Endodermal cell (in vitro differentiated cells): Measurements from ENCODE around the gene ANXA4. TPM values are rescaled to one million over a fixed set of nuclear protein-coding genes. Genes with fewer than 3 reads are reported as not detected.
A peak's percentile ranks its signal among the peaks of the same experiment; 100 is the strongest.

Experiments
- DNase-seq: peaks from one replicate; pipeline ENCODE4 v3.0.0-alpha.2; 2017
- H3K27ac ChIP-seq: 2 replicates; pipeline ENCODE4 v1.5.1; 2013; ENCODE audit warnings: mild to moderate bottlenecking, low read depth, low read length, moderate library complexity
- H3K27me3 ChIP-seq: 2 replicates; pipeline ENCODE4 v1.6.1; 2013; ENCODE audit warnings: mild to moderate bottlenecking, low read length, moderate library complexity; ENCODE audit not compliant: insufficient read depth, control insufficient read depth, poor library complexity, severe bottlenecking
- H3K36me3 ChIP-seq: 2 replicates; pipeline ENCODE4 v1.7.0; 2013; ENCODE audit warnings: mild to moderate bottlenecking, low read length, moderate library complexity; ENCODE audit not compliant: control insufficient read depth, insufficient read depth
- H3K4me1 ChIP-seq: one replicate; pipeline ENCODE4 v1.7.0; 2013; ENCODE audit warnings: low read length; ENCODE audit not compliant: control insufficient read depth, insufficient read depth
- H3K4me3 ChIP-seq: 2 replicates; pipeline ENCODE4 v1.5.1; 2013; ENCODE audit warnings: mild to moderate bottlenecking, low read length, moderate library complexity
- H3K9ac ChIP-seq: 2 replicates; pipeline ENCODE4 v1.6.1; 2013; ENCODE audit warnings: mild to moderate bottlenecking, low read length, moderate library complexity; ENCODE audit not compliant: poor library complexity, severe bottlenecking; ENCODE audit errors: extremely low read depth
- H3K9me3 ChIP-seq: 2 replicates; pipeline ENCODE4 v1.6.1; 2013; ENCODE audit warnings: mild to moderate bottlenecking, low read length, moderate library complexity; ENCODE audit not compliant: control insufficient read depth
- H3K27ac Mint-ChIP-seq: 2 replicates; pipeline ENCODE4 v1.8.0; 2020; ENCODE audit warnings: mixed read lengths
- H3K27me3 Mint-ChIP-seq: 2 replicates; pipeline ENCODE4 v1.8.0; 2021; ENCODE audit warnings: mild to moderate bottlenecking, mixed read lengths; ENCODE audit not compliant: insufficient read depth
- H3K36me3 Mint-ChIP-seq: 2 replicates; pipeline ENCODE4 v1.8.0; 2020; ENCODE audit warnings: low read depth, mixed read lengths
- H3K4me1 Mint-ChIP-seq: 2 replicates; pipeline ENCODE4 v1.8.0; 2020; ENCODE audit warnings: mixed read lengths
- H3K4me3 Mint-ChIP-seq: 2 replicates; pipeline ENCODE4 v1.8.0; 2020; ENCODE audit warnings: mild to moderate bottlenecking, moderate library complexity, mixed read lengths
- H3K9me3 Mint-ChIP-seq: 2 replicates; pipeline ENCODE4 v1.8.0; 2020; ENCODE audit warnings: mild to moderate bottlenecking, mixed read lengths
- CTCF ChIP-seq: fragments of 200-600 bp; sonication (generic); conservative IDR thresholded peaks from 2 replicates; pipeline ENCODE4 v1.5.0; 2021; ENCODE audit warnings: antibody characterized with exemption, mild to moderate bottlenecking
- WGBS, 2 experiments: methylation state at CpG; one replicate each; pipeline versions ENCODE4 v1.1.5 to v1.1.7; 2013; ENCODE audit warnings: missing lambda C conversion rate in 2 of 2, mixed read lengths in 1 of 2; ENCODE audit not compliant: insufficient coverage in 1 of 2, insufficient read length in 1 of 2; 5-methylcytosine and 5-hydroxymethylcytosine counted together
- total RNA-seq, 2 donors: library from RNA; stranded (reverse); fragmentation: NEBNext Ultra II Directional in 1 of 2; extraction: Animal tissue kit (Norgen Biotek cat#: 25700) in 1 of 2; gene quantifications; 2 replicates in 1 of 2; 3 replicates in 1 of 2; pipeline ENCODE4 v1.2.1, GENCODE V29; 2021

ANXA4 gene
- total RNA-seq, 2 donors from 2014 or later: 18.0 to 21.4 TPM

- H3K27me3 ChIP-seq: peaks cover 6% of the 10 kb centered on the region
- no peaks in the 10 kb centered on the region for H3K9me3 ChIP-seq
- H3K4me1 ChIP-seq: peaks cover 14% of the 10 kb centered on the region
- Mint-ChIP-seq H3K27ac (peak overlapping the region; percentile 80), H3K9me3 (no peaks in the 10 kb centered on the region), H3K4me1 (peaks cover 21% of the 10 kb centered on the region), H3K4me3 (no peak overlapping the region), H3K36me3 (peaks cover 53% of the 10 kb centered on the region), H3K27me3 (peaks cover 11% of the 10 kb centered on the region)
- DNase-seq: no peak
- H3K9ac ChIP-seq: no peak overlapping the region
- peaks cover 49% of the 10 kb centered on the region for H3K36me3 ChIP-seq
- no peak overlapping the region for H3K27ac ChIP-seq
- no peak overlapping the region for H3K4me3 ChIP-seq
- WGBS, 2 experiments: 81 to 96% methylated on average over 4 to 5 of the region's 7 CpGs
- no peak for TF ChIP-seq CTCF
Observed at GRCh38 chr2:69848186-69848790, 106.4 kb downstream of the ANXA4 start.

GRCh38 chr2:69858261-69858660 lies 116.3 kb downstream of the ANXA4 start:
- no peaks in the 10 kb centered on the region for H3K4me1 Mint-ChIP-seq
- Histone ChIP-seq H3K27me3 (no peaks in the 10 kb centered on the region), H3K9ac (no peak overlapping the region), H3K9me3 (no peaks in the 10 kb centered on the region), H3K4me3 (no peak overlapping the region), H3K4me1 (peaks cover 3% of the 10 kb centered on the region), H3K36me3 (peaks cover 30% of the 10 kb centered on the region), H3K27ac (no peak overlapping the region)
- 90 to 98% methylated on average over 2 of the region's 2 CpGs for WGBS, 2 experiments
- H3K27me3 Mint-ChIP-seq: no peaks in the 10 kb centered on the region
- no peak for DNase-seq
- peaks cover 18% of the 10 kb centered on the region for H3K36me3 Mint-ChIP-seq
- H3K27ac Mint-ChIP-seq: no peak overlapping the region
- no peak for TF ChIP-seq CTCF
- no peaks in the 10 kb centered on the region for H3K9me3 Mint-ChIP-seq
- no peak overlapping the region for H3K4me3 Mint-ChIP-seq

- Mint-ChIP-seq H3K36me3 (peaks cover 43% of the 10 kb centered on the region), H3K4me3 (no peak overlapping the region), H3K9me3 (no peaks in the 10 kb centered on the region), H3K27me3 (no peaks in the 10 kb centered on the region), H3K27ac (no peak overlapping the region), H3K4me1 (no peaks in the 10 kb centered on the region)
- Histone ChIP-seq H3K9me3 (no peaks in the 10 kb centered on the region), H3K27ac (no peak overlapping the region), H3K27me3 (no peaks in the 10 kb centered on the region), H3K4me3 (no peak overlapping the region), H3K36me3 (peaks cover 63% of the 10 kb centered on the region), H3K4me1 (no peaks in the 10 kb centered on the region), H3K9ac (no peak overlapping the region)
- 74 to 100% methylated on average over 1 of the region's 1 CpG for WGBS, 2 experiments
- TF ChIP-seq CTCF: no peak
- no peak for DNase-seq
Observed at GRCh38 chr2:69863298-69863697, 121.4 kb downstream of the ANXA4 start.

Other genes with a start within 250 kb of the ANXA4 start
- 10 to 100 TPM; 29.2 to 34.7 TPM for gene AAK1, start 98.4 kb upstream of the ANXA4 start, total RNA-seq
- 10 to 100 TPM; 19.7 to 25.5 TPM for gene GMCL1, start 87.5 kb downstream of the ANXA4 start, total RNA-seq
- 10 to 100 TPM; 56.2 to 64.9 TPM for gene SNRNP27, start 151.8 kb downstream of the ANXA4 start, total RNA-seq
- gene MXD1, start 173.0 kb downstream of the ANXA4 start, total RNA-seq: 1 to 10 TPM in 1 of 2 donors, under 1 TPM in 1; 0.73 to 5.5 TPM
- under 1 TPM; 0.84 to 0.91 TPM for gene ASPRV1, start 219.5 kb downstream of the ANXA4 start, total RNA-seq